CD4-positive, alpha-beta T cell treated with Interleukin-6 for 4 hours (primary cell): Measurements from ENCODE around the gene PNPLA6.
"Not testable (repeated sequence)": the region's sequence is repeated elsewhere in the genome, so short reads cannot be mapped to it uniquely, and the experiment has no call there.

Source experiments
- DNase-seq: peaks from one replicate; pipeline ENCODE4 v3.0.0-alpha.2; 2020; ENCODE audit warnings: mixed read lengths

PNPLA6 gene

GRCh38 chr19:7556696-7557315, 21.3 kb downstream of the PNPLA6 start:
- no peak for DNase-seq

- no peak for DNase-seq
These were observed 23.1 kb downstream of the PNPLA6 start for GRCh38 chr19:7558667-7559066.

GRCh38 chr19:7559102-7559501, 23.6 kb downstream of the PNPLA6 start:
- DNase-seq = no peak

GRCh38 chr19:7560255-7560654, 24.7 kb downstream of the PNPLA6 start:
- DNase-seq = no peak

- no peak for DNase-seq
These were observed 25.8 kb downstream of the PNPLA6 start for GRCh38 chr19:7561325-7561724.

GRCh38 chr19:7562646-7563393, 27.3 kb downstream of the PNPLA6 start:
- no peak for DNase-seq

- no peak for DNase-seq
These were observed 29.3 kb downstream of the PNPLA6 start for GRCh38 chr19:7564866-7565265.

GRCh38 chr19:7565332-7565731, 29.8 kb downstream of the PNPLA6 start:
- no peak for DNase-seq

GRCh38 chr19:7570761-7571160, 35.2 kb downstream of the PNPLA6 start:
- DNase-seq = no peak

- no peak for DNase-seq
These were observed 40.0 kb downstream of the PNPLA6 start for GRCh38 chr19:7575434-7576040.

- DNase-seq = not testable (repeated sequence)
These were observed 41.9 kb downstream of the PNPLA6 start for GRCh38 chr19:7577422-7577821.

- no peak for DNase-seq
These were observed 42.6 kb downstream of the PNPLA6 start for GRCh38 chr19:7578127-7578526.

GRCh38 chr19:7579182-7579581, 43.7 kb downstream of the PNPLA6 start:
- no peak for DNase-seq

GRCh38 chr19:7582446-7582845, 46.9 kb downstream of the PNPLA6 start:
- DNase-seq = no peak

- DNase-seq = no peak
These were observed 54.3 kb downstream of the PNPLA6 start for GRCh38 chr19:7589822-7590221.

- no peak for DNase-seq
These were observed 54.7 kb downstream of the PNPLA6 start for GRCh38 chr19:7590256-7590655.

GRCh38 chr19:7595466-7596133, 60.1 kb downstream of the PNPLA6 start, which contains the start of gene CAMSAP3:
Gene CAMSAP3 (plus strand): TSS chr19:7595863. CDS start chr19:7596003, 140 bp downstream.
- peak; percentile 51 for DNase-seq

- no peak for DNase-seq
These were observed 60.9 kb downstream of the PNPLA6 start for GRCh38 chr19:7596211-7596937.

GRCh38 chr19:7597689-7598088, 62.2 kb downstream of the PNPLA6 start:
- DNase-seq = no peak

GRCh38 chr19:7598180-7598579, 62.7 kb downstream of the PNPLA6 start:
- DNase-seq = no peak

GRCh38 chr19:7600721-7601120, 65.2 kb downstream of the PNPLA6 start:
- DNase-seq = no peak

- no peak for DNase-seq
These were observed 66.9 kb downstream of the PNPLA6 start for GRCh38 chr19:7602240-7602934.
